ENCODE measurements around the gene PPM1J.

Gene PPM1J

DNA sequence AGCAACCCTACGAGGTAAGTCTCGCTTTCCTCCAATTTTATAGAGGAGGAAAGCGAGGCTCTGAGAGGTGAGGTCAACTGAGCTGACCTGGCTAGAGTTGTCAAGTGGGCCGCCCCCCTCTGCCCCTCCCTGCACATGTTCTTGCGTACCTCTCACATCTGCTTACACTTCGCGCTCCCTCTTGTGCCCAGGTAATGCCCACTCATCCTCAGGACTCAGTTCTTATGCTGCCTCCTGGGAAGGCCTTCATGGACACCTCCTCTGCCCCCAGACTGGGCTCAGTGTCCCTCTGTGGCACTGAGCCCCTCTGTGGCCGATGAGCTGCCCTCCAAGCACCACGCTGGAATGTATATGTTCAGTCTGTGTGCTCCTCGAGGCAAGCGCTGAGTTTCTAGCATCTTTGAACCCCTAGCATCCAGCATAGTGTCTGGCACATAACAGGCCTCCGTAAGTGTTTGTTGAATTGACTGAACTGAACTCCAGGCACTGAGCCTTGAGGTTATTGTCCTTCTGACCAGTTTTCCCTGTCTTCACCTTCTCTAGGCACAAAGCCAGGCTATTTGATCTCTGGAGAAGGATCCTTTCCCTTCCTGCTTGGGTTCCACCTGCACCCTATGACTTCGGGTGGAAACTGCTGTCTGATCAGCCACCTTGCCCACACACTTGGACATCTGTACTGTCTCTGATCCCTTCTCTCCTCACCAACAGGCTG lies 27.2 kb downstream of the PPM1J start:
- no peak for DNase-seq (ENCODE audit: low spot score)

DNA sequence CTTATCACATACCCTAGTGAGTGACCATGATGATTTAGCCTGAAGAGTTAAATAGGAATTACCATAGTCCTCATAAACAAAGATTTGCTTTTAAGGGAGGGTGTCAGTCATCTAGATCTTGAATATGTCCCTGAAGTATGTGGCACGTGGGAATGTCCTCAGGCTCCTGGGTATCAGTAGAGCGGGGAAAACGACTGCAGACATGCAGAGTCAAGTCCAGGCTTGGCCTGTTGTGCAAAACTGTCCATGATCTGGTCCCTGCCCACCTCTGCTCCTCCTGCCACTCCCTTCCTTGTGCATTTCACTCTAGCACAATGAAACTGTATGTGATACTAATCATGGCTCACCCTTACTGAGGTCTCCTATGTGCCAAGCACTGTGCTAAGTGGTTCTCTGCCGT lies 27.8 kb downstream of the PPM1J start:
- DNase-seq (ENCODE audit: low spot score): no peak

DNA sequence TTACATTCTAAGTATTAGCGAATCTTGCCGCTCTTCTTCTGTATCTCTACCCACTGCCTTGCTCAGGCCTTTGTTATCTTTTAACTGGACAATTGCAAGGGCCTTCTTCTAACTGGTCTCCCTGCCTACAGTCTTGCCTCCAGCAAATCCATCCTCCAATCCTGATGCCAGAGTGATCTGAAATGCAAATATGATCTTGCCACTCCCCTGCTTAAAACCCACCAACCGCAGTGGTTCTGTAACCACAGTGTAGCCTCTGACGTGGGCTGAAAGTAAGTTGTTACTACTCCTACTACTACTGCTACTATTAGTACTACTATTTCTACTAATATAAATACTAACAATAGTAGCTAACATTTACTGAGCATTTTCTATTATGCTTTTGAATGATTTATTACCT lies 28.3 kb downstream of the PPM1J start:
- DNase-seq (ENCODE audit: low spot score): no peak

DNA sequence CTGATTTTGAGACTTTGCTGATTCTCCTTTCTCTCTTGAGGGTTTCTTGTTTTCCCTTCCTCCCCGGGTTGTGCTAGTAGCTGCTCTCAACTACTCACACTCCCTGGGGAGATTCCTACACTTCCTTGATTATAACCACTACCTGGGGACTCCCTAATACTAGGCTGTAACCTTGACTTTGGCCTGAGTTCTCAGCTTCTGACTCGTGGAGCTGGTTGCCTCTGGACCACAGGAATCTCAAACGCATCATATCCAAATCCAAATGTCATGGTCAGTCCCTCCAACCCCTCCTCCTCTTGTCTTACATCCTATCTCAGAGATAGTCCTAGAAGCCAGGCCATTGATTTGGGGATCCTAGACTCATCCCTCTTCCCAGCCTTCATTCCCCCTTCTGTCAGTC lies 28.7 kb downstream of the PPM1J start:
- DNase-seq (ENCODE audit: low spot score): no peak

DNA sequence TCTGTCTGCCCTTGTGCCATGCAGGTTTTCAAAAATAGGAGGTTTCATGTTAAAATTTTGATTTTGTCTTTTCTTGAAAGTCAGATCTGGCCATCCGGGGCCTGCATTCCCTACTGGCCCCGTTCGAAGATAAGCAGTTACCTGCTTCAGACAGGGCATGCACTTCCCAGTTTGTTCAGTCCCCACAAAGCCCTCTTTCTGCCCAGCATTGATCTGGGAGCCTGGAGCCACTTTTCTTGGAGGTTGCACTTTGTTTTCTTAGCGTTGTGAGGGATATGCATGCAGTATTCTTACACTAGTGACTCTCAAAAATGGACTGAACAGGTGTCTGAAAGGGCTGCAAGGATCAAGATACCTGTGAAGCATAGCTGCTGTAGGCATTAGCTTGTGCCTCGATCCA lies 29.2 kb downstream of the PPM1J start:
- DNase-seq (ENCODE audit: low spot score): no peak

DNA sequence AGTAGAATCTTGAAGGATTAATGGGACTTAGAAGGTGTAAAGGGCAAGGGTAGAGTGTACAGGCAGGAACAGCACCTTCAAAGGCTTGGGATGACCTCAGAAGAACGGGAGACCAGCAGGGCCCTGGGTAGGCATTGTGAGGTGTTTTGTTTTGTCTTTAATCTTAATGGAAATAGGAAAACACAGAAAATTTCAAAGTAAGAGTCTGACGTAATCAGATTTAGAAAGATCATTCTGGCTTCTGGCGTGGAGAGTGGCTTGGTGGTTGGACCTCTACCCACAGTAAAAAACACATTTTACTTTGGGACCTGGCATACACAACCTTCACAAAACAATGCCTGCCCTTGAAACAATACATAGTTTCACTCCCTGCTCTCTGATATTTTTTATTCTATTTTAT lies 36.5 kb downstream of the PPM1J start:
- DNase-seq (ENCODE audit: low spot score): no peak

DNA sequence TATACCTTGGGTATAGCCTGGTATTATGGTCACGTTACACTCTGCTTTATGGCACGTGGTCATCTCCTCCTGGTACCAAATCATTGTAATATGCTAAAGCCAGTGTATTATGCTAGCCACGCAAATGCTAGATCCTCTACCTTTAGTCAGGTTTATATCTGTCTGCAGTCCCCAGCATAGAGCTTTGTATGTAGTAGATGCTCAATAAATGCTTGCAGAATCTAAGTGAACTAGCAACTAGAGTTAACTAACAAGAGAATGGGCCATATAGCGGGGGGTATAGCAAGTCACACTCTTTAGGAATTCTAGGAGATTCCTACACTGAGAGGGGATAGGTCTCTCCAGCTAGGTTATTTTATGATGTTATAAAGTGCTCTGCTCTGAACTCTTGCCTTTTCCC lies 37.6 kb downstream of the PPM1J start:
- DNase-seq (ENCODE audit: low spot score): no peak

DNA sequence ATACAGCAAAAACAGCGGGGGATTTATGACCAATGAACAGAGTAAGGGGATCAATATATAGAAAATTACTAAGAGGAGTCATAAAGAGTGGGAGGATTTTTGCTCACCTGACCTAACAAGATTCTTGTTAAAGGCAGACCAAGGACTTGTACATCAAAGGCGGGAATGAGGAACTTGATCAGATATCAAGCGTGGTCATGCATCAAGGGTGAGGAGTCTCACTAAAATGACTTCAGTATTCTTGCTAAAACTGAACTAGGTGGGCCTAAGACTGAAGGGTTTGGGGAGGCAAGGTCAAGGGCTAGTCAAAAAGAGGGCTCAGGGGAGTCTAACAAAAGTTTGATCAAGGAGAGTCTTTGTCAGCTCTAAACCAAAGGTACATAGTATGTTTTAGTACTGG lies 38.6 kb downstream of the PPM1J start:
- DNase-seq (ENCODE audit: low spot score): peak; percentile 59

DNA sequence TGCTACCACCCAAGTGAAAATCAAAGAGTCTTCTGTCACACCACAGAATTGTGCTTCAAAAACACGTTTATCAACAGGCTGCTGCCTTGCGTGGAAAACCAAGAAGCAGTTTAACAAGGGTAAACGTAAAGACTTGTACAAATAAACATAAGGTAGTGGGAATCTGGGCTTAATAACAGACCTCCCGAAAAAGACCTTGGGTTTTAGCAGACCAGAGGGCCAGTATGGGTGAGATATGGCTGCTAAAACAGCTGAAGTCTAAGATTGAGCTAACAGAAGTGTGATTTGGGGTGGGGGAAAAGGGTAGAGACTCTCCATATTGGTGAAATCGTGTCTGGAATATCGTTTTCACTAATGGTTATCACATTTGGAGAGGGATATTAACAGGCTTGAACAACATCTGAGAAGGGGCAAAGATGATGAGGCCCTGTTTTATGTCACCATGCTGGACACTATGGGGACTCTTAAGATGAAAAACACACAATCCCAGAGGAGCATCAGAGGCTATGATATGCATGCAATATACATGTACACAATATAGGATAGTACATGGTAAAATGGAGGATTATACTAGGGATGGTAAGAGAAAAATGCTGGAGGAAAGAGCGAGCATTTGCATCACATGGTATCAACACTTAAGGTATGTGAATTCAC lies 39.3 kb downstream of the PPM1J start:
- peak; percentile 35 for DNase-seq (ENCODE audit: low spot score)

DNA sequence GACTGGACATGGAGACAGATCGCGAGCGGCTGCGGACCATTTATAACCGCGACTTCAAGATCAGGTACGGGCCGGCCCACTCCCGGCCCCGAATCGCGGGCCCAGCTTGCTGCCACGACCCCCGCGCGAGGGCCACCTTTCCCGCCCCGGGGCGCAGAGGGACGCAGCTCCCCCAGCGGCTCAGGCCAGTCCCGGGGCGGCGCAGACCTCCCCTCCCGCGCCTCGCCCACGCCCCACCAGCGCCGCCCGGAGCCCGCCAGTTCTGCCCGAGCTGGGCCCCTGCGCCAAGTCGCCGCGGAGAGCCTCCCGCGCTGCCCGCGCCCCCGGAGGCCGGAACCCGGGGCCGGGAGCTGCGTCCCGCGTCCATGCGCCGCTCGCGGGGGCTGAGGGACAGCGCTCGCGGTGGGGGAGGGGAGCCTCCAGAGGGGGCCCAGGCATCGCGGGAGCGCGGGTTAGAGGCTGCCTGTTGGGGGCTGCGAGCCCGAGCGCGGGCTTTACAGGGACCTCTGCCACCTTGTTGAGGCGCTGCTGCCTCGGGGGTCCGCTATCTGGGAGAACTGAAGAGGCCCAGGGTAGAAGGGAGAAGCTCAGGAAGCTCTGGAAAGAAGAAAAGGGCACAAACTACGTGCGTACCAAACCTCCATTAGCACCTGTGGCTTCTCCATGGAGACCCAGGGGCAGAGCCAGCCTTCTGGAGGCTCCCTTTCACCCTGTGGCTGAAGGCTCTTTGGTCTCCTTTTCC lies 40.0 kb downstream of the PPM1J start:
- DNase-seq (ENCODE audit: low spot score): peak; percentile 34

DNA sequence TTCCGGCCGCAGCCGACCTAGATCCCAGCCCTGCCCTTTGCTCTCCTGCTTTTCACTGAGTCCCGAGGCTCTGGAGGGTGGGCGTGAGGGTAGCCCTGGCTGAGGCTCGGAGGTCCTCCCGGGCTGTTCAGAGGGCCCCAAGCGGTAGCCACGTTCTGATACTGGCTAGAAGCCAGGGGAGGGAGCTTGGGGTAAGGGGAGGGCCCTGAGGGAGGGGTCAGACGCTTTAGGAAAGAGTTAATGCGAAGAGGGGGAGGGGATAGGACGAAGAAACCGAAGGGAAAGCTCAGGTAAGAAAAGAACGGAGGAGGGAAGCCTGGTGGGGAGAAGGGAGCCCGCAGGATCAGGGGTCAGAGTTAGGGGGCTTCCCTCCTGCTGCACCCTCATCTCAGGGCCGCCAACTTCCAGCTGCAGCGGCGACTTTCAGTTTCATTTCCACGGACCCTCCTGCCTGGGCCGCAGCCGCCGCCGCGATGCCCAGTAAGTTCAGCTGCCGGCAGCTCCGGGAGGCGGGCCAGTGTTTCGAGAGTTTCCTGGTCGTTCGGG lies 40.6 kb downstream of the PPM1J start, which contains the start of gene MOV10:
TSS of gene MOV10 (plus strand) at position 220 of the 546 bp plus-strand sequence. CDS start at position 474, 254 bp downstream.
- DNase-seq (ENCODE audit: low spot score): peak; percentile 78

DNA sequence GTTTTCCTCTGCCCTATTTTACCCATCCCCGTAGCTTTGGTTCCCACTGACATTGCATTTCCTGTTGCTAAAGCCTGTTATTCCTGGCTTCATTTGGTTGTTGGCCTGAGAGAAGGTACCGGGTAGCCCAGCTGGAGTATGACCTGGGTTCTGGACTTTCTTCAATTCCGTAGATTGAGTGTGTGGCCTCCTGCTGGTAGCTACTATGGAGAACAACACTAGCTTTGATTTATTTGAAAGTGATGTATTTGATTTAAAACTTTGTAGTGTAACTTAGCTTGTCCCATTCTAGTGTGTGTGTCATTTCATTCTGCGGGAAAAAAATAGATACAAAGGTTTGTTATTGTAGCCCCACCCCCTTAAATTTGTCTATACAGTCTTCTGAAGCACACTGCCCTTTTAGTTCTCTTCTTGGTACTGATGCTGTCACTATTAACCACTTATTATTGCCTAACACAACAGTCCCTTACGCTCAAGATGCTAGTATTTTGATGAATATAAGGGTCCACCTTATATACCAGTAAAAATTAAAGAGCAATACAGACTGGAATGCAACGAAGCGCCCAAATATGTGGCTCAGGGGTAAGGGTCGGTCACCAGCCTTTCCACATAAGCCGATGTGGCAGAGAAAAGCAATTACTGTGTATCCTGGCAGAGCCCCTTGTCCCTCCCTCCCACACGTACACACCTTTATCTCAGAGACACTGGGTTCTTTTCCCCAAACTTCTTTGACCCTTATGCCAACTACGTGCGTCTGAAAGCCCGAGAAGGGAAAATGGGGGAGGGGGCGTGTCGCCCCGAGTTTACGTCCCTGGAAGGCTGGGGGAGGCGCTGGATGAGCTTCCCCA lies 41.3 kb downstream of the PPM1J start:
- DNase-seq (ENCODE audit: low spot score): peak; percentile 78

DNA sequence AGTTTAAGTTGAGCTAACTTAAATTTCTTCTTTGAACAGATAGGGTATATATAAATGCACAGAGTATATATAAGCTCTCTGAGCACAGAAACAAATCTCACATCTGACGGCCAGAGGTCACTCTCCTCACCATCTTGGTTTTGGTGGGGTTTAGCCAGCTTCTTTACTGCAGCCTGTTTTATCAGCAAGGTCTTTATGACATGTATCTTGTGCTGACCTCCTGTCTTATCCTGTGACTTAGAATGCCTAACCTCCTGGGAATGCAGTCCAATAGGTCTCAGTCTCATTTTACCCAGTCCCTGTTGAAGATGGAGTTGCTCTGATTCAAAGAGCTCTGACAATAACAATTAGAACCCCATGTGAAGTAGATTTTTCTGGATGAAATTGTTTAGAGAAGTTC lies 42.3 kb downstream of the PPM1J start:
- peak; percentile 43 for DNase-seq (ENCODE audit: low spot score)

DNA sequence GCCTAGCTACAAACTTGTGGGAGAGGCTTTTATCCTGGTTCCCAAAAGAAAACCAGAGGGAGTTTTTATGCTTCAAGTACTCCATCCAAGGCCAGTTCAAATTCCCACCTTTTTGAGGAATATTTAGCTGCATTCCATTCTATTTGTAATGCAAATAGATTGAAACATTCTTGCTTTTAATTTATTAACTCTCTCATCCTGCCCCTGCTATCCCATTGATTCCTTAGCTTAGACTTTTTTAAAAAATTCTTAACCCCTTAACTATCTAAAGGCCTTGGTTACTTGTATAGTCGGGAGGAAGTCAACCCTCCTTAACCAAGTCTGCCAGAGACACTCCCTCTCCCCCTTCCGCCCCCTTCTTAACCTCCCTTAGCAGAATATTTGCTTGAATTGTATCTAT lies 43.1 kb downstream of the PPM1J start:
- DNase-seq (ENCODE audit: low spot score): no peak

DNA sequence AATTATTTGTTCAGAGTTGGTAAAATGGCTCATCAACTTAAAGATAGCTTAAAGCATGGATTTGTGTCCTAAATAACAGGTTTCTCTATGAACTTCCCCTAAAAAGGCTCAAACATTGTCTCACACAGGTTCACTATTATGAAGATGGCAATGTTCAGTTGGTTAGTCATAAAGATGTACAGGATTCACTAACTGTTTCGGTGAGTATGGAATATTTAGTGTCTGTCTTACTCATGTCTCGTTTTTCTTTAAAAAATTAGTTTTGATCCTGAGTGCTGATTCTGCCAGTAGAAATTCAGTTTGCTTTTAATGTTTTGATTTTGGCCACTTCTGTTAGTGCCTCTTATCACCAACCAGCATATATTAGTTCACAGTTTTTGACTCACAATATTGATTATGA lies 48.2 kb downstream of the PPM1J start:
- no peak for DNase-seq (ENCODE audit: low spot score)

DNA sequence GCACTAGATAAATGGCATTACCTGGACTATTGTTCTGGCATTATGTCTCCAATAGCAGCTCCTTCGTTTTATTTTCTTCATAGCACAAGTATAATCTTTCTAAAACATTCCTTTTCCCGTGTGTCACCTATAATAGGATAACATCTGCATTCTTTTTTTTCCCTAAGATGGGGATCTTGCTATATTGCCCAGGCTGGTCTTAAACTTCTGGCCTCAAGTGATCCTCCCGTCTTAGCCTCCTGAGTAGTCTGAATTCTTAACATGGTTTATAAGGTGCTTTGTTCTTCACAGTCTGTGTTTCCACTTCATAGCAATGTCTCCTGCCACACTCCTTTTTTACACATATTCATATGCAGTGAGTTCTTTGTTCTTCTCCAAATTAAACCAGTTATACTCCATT lies 49.3 kb downstream of the PPM1J start:
- DNase-seq (ENCODE audit: low spot score): no peak

All from NAMALWA (cell line).